Measurements from ENCODE around the gene TAC4. TPM values are rescaled to one million over a fixed set of nuclear protein-coding genes. Genes with fewer than 3 reads are reported as not detected.
A peak's percentile ranks its signal among the peaks of the same experiment; 100 is the strongest.

TAC4 gene
- total and polyA plus RNA-seq, 9 of the 15 experiments (the other 6 are each of a cell fraction or from before 2014, with no cell fraction given): 0.17 TPM; not detected in 8

DNA sequence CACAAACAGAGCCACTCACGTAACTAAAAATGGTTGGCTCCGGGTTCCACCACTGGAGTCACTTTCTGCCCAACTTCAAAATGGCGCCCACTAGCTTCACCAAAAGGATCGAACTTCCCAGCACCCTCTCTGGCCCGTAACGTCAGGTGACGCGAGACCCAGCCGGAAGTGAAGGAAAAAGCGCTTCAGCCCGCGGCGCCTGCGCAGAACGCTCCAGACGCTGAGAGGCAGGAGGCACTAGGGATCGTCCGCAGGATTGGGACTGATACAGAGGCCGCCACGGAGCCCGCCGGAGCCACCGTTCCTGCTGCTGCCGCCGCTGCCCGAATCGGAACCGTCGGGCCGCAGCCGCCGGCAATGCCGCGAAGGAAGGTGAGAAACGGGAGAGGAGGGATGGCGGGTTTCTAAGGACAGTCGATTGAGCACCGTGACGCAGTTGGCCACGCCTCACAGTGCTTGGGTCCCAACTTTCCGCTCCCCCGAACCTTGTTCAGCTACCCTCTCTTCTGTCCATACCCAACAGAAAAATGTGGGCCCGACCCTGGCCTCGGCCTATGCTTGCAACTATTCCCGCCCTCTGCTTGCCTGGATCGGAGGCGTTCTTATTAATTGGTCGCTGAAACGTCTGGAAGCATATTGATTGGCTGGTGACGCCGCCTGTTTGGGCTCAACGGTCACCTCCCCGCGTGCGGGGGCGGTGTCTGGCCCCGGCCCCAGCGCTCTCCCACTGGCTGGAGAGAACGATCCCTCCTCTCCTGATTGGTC is 59.2 kb downstream of the TAC4 start, which contains the start of gene KAT7 (continued):
- TF ChIP-seq HINFP (tag; conservative IDR thresholded peaks at IDR 0.05; ENCODE audit: low read depth) (no peak; the same call in 1 of the 2 replicates), HMG20A (CRISPR knock-in tag; conservative IDR thresholded peaks at IDR 0.05) (no peak), NR2F6 (CRISPR knock-in tag; IDR thresholded peaks at IDR 0.05) (peak; percentile 93), HDGF (IDR thresholded peaks at IDR 0.05) (no peak), HCFC1 (IDR thresholded peaks at IDR 0.05; ENCODE audit: low read depth, low read length) (peak; percentile 96), BCL6 (CRISPR knock-in tag; IDR thresholded peaks at IDR 0.05) (peak; percentile 51; the same call in 1 of the 2 replicates), ZNF143 (CRISPR knock-in tag; IDR thresholded peaks at IDR 0.05) (peak; percentile 96), TOE1 (IDR thresholded peaks at IDR 0.05; ENCODE audit: borderline replicate concordance) (peak; percentile 81), TOE1 (CRISPR knock-in tag; IDR thresholded peaks at IDR 0.05; ENCODE audit: borderline replicate concordance, low read depth) (no peak), MAZ (CRISPR knock-in tag; conservative IDR thresholded peaks at IDR 0.05 in 1 of 2, IDR thresholded peaks at IDR 0.05 in 1 of 2) (peak in 1 of 2 experiments; percentile 60; a peak in 3 of 4 replicates), ZNF140 (CRISPR knock-in tag; IDR thresholded peaks at IDR 0.05) (no peak), HIVEP1 (CRISPR knock-in tag; IDR thresholded peaks at IDR 0.05) (no peak), MAX (CRISPR knock-in tag; IDR thresholded peaks at IDR 0.05) (peak; percentile 79; the same call in 1 of the 2 replicates), GABPB1 (CRISPR knock-in tag; IDR thresholded peaks at IDR 0.05) (peak; percentile 95)
- TF ChIP-seq, protein P1, sequence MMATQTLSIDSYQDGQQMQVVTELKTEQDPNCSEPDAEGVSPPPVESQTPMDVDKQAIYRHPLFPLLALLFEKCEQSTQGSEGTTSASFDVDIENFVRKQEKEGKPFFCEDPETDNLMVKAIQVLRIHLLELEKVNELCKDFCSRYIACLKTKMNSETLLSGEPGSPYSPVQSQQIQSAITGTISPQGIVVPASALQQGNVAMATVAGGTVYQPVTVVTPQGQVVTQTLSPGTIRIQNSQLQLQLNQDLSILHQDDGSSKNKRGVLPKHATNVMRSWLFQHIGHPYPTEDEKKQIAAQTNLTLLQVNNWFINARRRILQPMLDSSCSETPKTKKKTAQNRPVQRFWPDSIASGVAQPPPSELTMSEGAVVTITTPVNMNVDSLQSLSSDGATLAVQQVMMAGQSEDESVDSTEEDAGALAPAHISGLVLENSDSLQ (IDR thresholded peaks at IDR 0.05): peak; percentile 99
- TF ChIP-seq, protein P2, sequence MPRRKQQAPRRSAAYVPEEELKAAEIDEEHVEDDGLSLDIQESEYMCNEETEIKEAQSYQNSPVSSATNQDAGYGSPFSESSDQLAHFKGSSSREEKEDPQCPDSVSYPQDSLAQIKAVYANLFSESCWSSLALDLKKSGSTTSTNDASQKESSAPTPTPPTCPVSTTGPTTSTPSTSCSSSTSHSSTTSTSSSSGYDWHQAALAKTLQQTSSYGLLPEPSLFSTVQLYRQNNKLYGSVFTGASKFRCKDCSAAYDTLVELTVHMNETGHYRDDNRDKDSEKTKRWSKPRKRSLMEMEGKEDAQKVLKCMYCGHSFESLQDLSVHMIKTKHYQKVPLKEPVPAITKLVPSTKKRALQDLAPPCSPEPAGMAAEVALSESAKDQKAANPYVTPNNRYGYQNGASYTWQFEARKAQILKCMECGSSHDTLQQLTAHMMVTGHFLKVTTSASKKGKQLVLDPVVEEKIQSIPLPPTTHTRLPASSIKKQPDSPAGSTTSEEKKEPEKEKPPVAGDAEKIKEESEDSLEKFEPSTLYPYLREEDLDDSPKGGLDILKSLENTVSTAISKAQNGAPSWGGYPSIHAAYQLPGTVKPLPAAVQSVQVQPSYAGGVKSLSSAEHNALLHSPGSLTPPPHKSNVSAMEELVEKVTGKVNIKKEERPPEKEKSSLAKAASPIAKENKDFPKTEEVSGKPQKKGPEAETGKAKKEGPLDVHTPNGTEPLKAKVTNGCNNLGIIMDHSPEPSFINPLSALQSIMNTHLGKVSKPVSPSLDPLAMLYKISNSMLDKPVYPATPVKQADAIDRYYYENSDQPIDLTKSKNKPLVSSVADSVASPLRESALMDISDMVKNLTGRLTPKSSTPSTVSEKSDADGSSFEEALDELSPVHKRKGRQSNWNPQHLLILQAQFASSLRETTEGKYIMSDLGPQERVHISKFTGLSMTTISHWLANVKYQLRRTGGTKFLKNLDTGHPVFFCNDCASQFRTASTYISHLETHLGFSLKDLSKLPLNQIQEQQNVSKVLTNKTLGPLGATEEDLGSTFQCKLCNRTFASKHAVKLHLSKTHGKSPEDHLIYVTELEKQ (CRISPR knock-in tag; IDR thresholded peaks at IDR 0.05): 0 out of 2 replicates have a peak, but pooled peaks have one; percentile 11
- TF ChIP-seq, protein P3, sequence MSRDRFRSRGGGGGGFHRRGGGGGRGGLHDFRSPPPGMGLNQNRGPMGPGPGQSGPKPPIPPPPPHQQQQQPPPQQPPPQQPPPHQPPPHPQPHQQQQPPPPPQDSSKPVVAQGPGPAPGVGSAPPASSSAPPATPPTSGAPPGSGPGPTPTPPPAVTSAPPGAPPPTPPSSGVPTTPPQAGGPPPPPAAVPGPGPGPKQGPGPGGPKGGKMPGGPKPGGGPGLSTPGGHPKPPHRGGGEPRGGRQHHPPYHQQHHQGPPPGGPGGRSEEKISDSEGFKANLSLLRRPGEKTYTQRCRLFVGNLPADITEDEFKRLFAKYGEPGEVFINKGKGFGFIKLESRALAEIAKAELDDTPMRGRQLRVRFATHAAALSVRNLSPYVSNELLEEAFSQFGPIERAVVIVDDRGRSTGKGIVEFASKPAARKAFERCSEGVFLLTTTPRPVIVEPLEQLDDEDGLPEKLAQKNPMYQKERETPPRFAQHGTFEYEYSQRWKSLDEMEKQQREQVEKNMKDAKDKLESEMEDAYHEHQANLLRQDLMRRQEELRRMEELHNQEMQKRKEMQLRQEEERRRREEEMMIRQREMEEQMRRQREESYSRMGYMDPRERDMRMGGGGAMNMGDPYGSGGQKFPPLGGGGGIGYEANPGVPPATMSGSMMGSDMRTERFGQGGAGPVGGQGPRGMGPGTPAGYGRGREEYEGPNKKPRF (IDR thresholded peaks at IDR 0.05; ENCODE audit: low read depth, low read length): no peak

Data from K562 (cell line).